A549 (cell line): ENCODE measurements around the gene GIMAP1. TPM values are rescaled to one million over a fixed set of nuclear protein-coding genes. Genes with fewer than 3 reads are reported as not detected.

Source experiments
- ATAC-seq, 2 experiments: fragments of 200-7000 bp in 1 of 2; fragments of >200 bp in 1 of 2; cut with Nextera tagmentation in 1 of 2; cut with Tn5 transposase in 1 of 2; 3 replicates each; pipeline versions ENCODE4 v1.8.0 to v1.9.1; 2018 to 2020; ENCODE audit warnings: mild to moderate bottlenecking in 1 of 2, moderate library complexity in 1 of 2
- CTCF ChIA-PET: fragments of 300-600 bp; sonication (Branson Sonifier 250); formaldehyde crosslinking; extraction: SDS; loops from one replicate; lab custom pipeline; 2021; ENCODE audit warnings: antibody characterized with exemption, inconsistent platforms; lab: Yijun Ruan, JAX
- POLR2A ChIA-PET: fragments of 350-600 bp; formaldehyde crosslinking; extraction: SDS; loops from one replicate; lab custom pipeline; 2021; ENCODE audit warnings: antibody characterized with exemption, inconsistent platforms; lab: Yijun Ruan, JAX
- DNase-seq, 2 experiments: peaks; one replicate each; pipeline versions ENCODE4 v3.0.0 to v3.0.0-alpha.2; 2011 to 2016; ENCODE audit warnings: low read depth in 1 of 2, low spot score in 1 of 2
- FAIRE-seq: peaks from 2 replicates; lab custom pipeline; 2011; peaks lifted over from hg19 to GRCh38; lab: Jason Lieb, UNC
- H3K27ac ChIP-seq, 2 experiments: fragments of >200 bp; sonication (Bioruptor Twin); formaldehyde crosslinking; 3 replicates each; pipeline ENCODE4 v1.5.1; 2016 to 2017
- H3K4me1 ChIP-seq: fragments of >200 bp; sonication (Bioruptor Twin); formaldehyde crosslinking; 3 replicates; pipeline ENCODE4 v1.6.1; 2016
- H3K4me2 ChIP-seq: fragments of >200 bp; sonication (Bioruptor Twin); formaldehyde crosslinking; 3 replicates; pipeline ENCODE4 v1.6.1; 2016
- H3K4me3 ChIP-seq: fragments of >200 bp; sonication (Bioruptor Twin); formaldehyde crosslinking; 3 replicates; pipeline ENCODE4 v1.5.1; 2016
- H3K9me3 ChIP-seq: fragments of >200 bp; sonication (Bioruptor Twin); formaldehyde crosslinking; 3 replicates; pipeline ENCODE4 v1.6.1; 2016
- BHLHE40 ChIP-seq: IDR thresholded peaks from 2 replicates; pipeline ENCODE4 v1.6.1; 2012; ENCODE audit warnings: low read depth, low read length, inconsistent platforms
- CHD4 ChIP-seq: fragments of 200-600 bp; sonication (generic); IDR thresholded peaks from 2 replicates; pipeline ENCODE4 v1.6.1; 2016; ENCODE audit warnings: antibody characterized with exemption, mild to moderate bottlenecking, borderline replicate concordance
- EP300 ChIP-seq, 2 experiments: fragments of >200 bp; sonication (Bioruptor Twin); formaldehyde crosslinking; IDR thresholded peaks; 2 replicates in 1 of 2; 3 replicates in 1 of 2; pipeline ENCODE4 v1.6.1; 2016 to 2017
- ESRRA ChIP-seq: fragments of 150-350 bp; IDR thresholded peaks from 2 replicates; pipeline ENCODE4 v1.6.1; 2014; ENCODE audit warnings: mild to moderate bottlenecking, low read length, borderline replicate concordance
- FOSB ChIP-seq: fragments of 250-450 bp; sonication (Bioruptor Pico); IDR thresholded peaks from 2 replicates; pipeline ENCODE4 v1.5.0; 2020; ENCODE audit warnings: mild to moderate bottlenecking, moderate library complexity
- GATA3 ChIP-seq: IDR thresholded peaks from 2 replicates; pipeline ENCODE4 v1.6.1; 2012; ENCODE audit warnings: borderline replicate concordance
- HOXA7 ChIP-seq: fragments of 250-450 bp; sonication (Bioruptor Pico); IDR thresholded peaks from 2 replicates; pipeline ENCODE4 v1.5.0; 2020; ENCODE audit warnings: mild to moderate bottlenecking, moderate library complexity
- JUN ChIP-seq, 2 experiments: fragments of >200 bp; sonication (Bioruptor Twin); formaldehyde crosslinking; IDR thresholded peaks; 2 replicates in 1 of 2; 3 replicates in 1 of 2; pipeline ENCODE4 v1.6.1; 2016 to 2017
- JUNB ChIP-seq: fragments of >200 bp; sonication (Bioruptor Twin); formaldehyde crosslinking; IDR thresholded peaks from 2 replicates; pipeline ENCODE4 v1.6.1; 2016
- KDM5A ChIP-seq: fragments of 200-600 bp; sonication (generic); IDR thresholded peaks from 2 replicates; pipeline ENCODE4 v1.6.1; 2016; ENCODE audit warnings: antibody characterized with exemption, mild to moderate bottlenecking
- POLR2A ChIP-seq: IDR thresholded peaks from 2 replicates; pipeline ENCODE4 v1.6.1; 2012; ENCODE audit warnings: mild to moderate bottlenecking, low read length
- RAD21 ChIP-seq, 2 experiments: fragments of >200 bp in 1 of 2; sonication (Bioruptor Twin) in 1 of 2; formaldehyde crosslinking in 1 of 2; IDR thresholded peaks in 1 of 2; conservative IDR thresholded peaks in 1 of 2; 2 replicates in 1 of 2; 3 replicates in 1 of 2; pipeline ENCODE4 v1.6.1; 2012 to 2018; ENCODE audit warnings: inconsistent platforms in 1 of 2
- RNF2 ChIP-seq: fragments of 200-600 bp; sonication (generic); IDR thresholded peaks from 2 replicates; pipeline ENCODE4 v1.6.1; 2016; ENCODE audit warnings: low read depth, mild to moderate bottlenecking, antibody characterized with exemption, moderate library complexity, borderline replicate concordance
- SMC3 ChIP-seq: fragments of >200 bp; sonication (Bioruptor Twin); formaldehyde crosslinking; IDR thresholded peaks from 3 replicates; pipeline ENCODE4 v1.6.1; 2018; ENCODE audit warnings: inconsistent platforms
- SREBF2 ChIP-seq: fragments of 450-650 bp; IDR thresholded peaks from 2 replicates; pipeline ENCODE4 v1.6.1; 2014; ENCODE audit warnings: mild to moderate bottlenecking, moderate library complexity
- ZC3H11A ChIP-seq: fragments of 450-650 bp; IDR thresholded peaks from 2 replicates; pipeline ENCODE4 v1.6.1; 2014; ENCODE audit warnings: antibody characterized with exemption, mild to moderate bottlenecking
- ZSCAN20 ChIP-seq: fragments of 250-450 bp; sonication (Bioruptor Pico); IDR thresholded peaks from 2 replicates; pipeline ENCODE4 v1.8.0; 2022; ENCODE audit warnings: mild to moderate bottlenecking, moderate library complexity
- WGBS: methylation state at CpG from one replicate; pipeline ENCODE4 v1.1.6; 2017; ENCODE audit errors: missing lambda C conversion rate; 5-methylcytosine and 5-hydroxymethylcytosine counted together
- polyA minus RNA-seq: library from RNA; depleted of rRNA, polyadenylated mRNA; stranded (reverse); fragments of >200 nt; gene quantifications from 2 replicates; pipeline ENCODE4 v1.2.3, GENCODE V29; 2011; rRNA and poly(A)+ RNA removed
- polyA plus RNA-seq, 4 experiments: library from polyadenylated mRNA; depleted of rRNA in 3 of 4; stranded (reverse); fragments of >200 nt; fragmentation: RNase III in 1 of 4; extraction: RNeasy Plus Mini Kit Qiagen cat#74134 plus additional on column Dnase treatment in 1 of 4; gene quantifications; 2 replicates in 3 of 4; 3 replicates in 1 of 4; pipeline ENCODE4 v1.2.3, GENCODE V29; 2011 to 2017
- TF ChIP-seq, protein P1 (sequence below): fragments of >200 bp; sonication (Bioruptor Twin); formaldehyde crosslinking; IDR thresholded peaks from 2 replicates; pipeline ENCODE4 v1.6.1; 2016
- TF ChIP-seq, protein P2 (sequence below): IDR thresholded peaks from 2 replicates; pipeline ENCODE4 v1.6.1; 2012
- TF ChIP-seq, protein P3 (sequence below): fragments of 450-650 bp; IDR thresholded peaks from 2 replicates; pipeline ENCODE4 v1.6.1; 2014; ENCODE audit warnings: antibody characterized with exemption
- TF ChIP-seq, protein P4 (sequence below): IDR thresholded peaks from 2 replicates; pipeline ENCODE4 v1.6.1; 2012
- TF ChIP-seq, protein P5 (sequence below): fragments of 250-450 bp; sonication (Bioruptor Pico); IDR thresholded peaks from 2 replicates; pipeline ENCODE4 v1.5.0; 2020; ENCODE audit warnings: low read depth, mild to moderate bottlenecking, moderate library complexity
- TF ChIP-seq, protein P6 (sequence below): fragments of >200 bp; sonication (Bioruptor Twin); formaldehyde crosslinking; IDR thresholded peaks from 3 replicates; pipeline ENCODE4 v1.5.1; 2016

GIMAP1 gene
- not detected in 2 replicates for polyA plus RNA-seq (2011; rRNA removed)
- polyA plus RNA-seq (2012; cell fraction: cytosol; rRNA removed): not detected in 2 replicates
- not detected in 2 replicates for polyA plus RNA-seq (2012; cell fraction: nucleus; rRNA removed)
- not detected in 3 replicates for polyA plus RNA-seq (2017; fragmentation: RNase III; extraction: RNeasy Plus Mini Kit Qiagen cat#74134 plus additional on column Dnase treatment)
- not detected in 2 replicates for polyA minus RNA-seq

DNA sequence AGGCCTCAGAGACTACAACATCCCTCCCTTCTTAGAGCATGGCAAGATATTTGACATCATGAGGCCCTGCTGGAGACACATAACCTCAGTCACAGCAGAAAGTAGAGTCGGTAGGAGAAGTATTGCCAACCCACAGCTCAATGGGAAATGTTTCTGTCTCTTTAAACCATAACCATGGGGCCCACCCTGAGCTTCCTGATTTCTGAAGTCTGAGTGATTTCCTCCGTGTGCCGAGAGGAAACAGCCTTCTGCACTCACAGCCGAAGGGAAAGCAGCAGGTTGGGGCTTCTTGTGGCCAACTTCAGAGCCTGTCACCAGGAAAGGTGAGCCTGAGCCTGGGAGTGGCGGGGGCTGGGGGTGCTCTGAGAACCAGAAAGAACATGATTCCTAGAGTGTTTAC, at the start of gene GIMAP1:
Gene GIMAP1 (plus strand): TSS at position 246 of the 400 bp plus-strand sequence. CDS start 2,435 bp downstream, outside the sequence.
- DNase-seq: no peak
- no peak within 1 kb of the TSS for H3K4me2 ChIP-seq
- TF ChIP-seq, protein P1, sequence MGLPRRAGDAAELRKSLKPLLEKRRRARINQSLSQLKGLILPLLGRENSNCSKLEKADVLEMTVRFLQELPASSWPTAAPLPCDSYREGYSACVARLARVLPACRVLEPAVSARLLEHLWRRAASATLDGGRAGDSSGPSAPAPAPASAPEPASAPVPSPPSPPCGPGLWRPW: no peak
- TF ChIP-seq JUNB: no peak
- TF ChIP-seq EP300 (IDR thresholded peaks at IDR 0.05): no peak
- TF ChIP-seq ZSCAN20: no peak
- no peak for TF ChIP-seq HOXA7 (CRISPR knock-in tag)
- TF ChIP-seq ZC3H11A: no peak
- TF ChIP-seq, protein P2, sequence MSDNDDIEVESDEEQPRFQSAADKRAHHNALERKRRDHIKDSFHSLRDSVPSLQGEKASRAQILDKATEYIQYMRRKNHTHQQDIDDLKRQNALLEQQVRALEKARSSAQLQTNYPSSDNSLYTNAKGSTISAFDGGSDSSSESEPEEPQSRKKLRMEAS: no peak
- TF ChIP-seq, protein P3, sequence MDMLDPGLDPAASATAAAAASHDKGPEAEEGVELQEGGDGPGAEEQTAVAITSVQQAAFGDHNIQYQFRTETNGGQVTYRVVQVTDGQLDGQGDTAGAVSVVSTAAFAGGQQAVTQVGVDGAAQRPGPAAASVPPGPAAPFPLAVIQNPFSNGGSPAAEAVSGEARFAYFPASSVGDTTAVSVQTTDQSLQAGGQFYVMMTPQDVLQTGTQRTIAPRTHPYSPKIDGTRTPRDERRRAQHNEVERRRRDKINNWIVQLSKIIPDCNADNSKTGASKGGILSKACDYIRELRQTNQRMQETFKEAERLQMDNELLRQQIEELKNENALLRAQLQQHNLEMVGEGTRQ: no peak
- no peak for TF ChIP-seq SMC3
- TF ChIP-seq, protein P4, sequence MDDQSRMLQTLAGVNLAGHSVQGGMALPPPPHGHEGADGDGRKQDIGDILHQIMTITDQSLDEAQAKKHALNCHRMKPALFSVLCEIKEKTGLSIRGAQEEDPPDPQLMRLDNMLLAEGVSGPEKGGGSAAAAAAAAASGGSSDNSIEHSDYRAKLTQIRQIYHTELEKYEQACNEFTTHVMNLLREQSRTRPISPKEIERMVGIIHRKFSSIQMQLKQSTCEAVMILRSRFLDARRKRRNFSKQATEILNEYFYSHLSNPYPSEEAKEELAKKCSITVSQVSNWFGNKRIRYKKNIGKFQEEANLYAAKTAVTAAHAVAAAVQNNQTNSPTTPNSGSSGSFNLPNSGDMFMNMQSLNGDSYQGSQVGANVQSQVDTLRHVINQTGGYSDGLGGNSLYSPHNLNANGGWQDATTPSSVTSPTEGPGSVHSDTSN: no peak
- TF ChIP-seq SREBF2: no peak
- no peak for TF ChIP-seq FOSB (CRISPR knock-in tag)
- TF ChIP-seq BHLHE40: no peak
- TF ChIP-seq KDM5A: no peak
- no peak for TF ChIP-seq RAD21 (conservative IDR thresholded peaks at IDR 0.05 in 1 of 2, IDR thresholded peaks at IDR 0.05 in 1 of 2)
- CTCF ChIA-PET: no interaction called here
- POLR2A ChIA-PET: no interaction called here
- WGBS: 13% methylated on average over 5 of the region's 5 CpGs
- ATAC-seq: no peak
- H3K9me3 ChIP-seq: no peaks in the 10 kb centered on the region
- H3K27ac ChIP-seq: no peak within 1 kb of the TSS
- no peaks in the 10 kb centered on the region for H3K4me1 ChIP-seq
- no peak within 1 kb of the TSS for H3K4me3 ChIP-seq
- no peak for FAIRE-seq

DNA sequence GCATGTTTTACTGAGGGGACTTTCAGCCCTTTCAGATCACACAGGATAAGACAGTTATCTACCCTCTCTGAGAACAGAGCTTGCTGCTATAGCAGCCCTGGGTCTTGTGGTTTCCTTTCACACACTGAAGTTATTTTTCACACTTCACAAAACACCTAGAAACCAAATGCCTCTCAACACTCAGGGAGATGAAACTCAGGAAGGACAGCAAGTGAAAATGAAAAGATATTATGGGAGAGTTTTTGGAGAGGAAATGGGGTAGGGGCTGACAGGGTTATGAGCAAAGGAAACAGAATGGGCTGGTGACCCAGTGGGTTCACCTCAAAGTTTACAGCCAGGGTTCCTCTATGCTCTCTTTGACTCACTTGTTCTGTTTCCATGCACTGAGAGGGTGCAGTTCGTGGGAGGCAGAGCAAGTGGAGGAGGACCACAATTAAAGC, 47.9 kb upstream of the GIMAP1 start:
- no peaks in the 10 kb centered on the region for H3K4me1 ChIP-seq
- no peak for FAIRE-seq
- WGBS: 0% methylated on average over 1 of the region's 1 CpG
- no peak overlapping the region for H3K27ac ChIP-seq
- no peak for DNase-seq
- CTCF ChIA-PET: no interaction called here
- POLR2A ChIA-PET: no interaction called here
- no peak overlapping the region for H3K4me3 ChIP-seq
- ATAC-seq: no peak
- no peak overlapping the region for H3K4me2 ChIP-seq
- TF ChIP-seq, protein P5, sequence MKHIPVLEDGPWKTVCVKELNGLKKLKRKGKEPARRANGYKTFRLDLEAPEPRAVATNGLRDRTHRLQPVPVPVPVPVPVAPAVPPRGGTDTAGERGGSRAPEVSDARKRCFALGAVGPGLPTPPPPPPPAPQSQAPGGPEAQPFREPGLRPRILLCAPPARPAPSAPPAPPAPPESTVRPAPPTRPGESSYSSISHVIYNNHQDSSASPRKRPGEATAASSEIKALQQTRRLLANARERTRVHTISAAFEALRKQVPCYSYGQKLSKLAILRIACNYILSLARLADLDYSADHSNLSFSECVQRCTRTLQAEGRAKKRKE (CRISPR knock-in tag): no peak
- no peaks in the 10 kb centered on the region for H3K9me3 ChIP-seq

DNA sequence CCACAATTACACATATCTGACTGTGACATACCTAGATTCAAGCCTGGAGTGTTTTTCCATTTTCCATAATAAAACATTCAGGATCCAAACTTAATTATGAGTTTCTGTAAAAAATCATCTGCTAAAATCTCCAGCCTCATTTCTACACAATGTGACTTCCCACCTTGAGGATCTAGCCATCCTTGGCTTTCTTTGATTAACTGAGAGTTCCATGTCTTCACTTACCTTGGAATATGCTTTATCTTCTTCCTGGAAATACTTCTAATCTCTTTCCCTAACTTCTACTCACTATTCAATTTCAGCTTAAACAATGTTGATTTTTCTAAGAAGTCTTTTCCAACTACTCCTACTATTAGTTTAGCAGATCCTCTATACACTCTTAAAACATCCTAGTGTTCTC, 47.4 kb upstream of the GIMAP1 start:
- H3K27ac ChIP-seq: no peak overlapping the region
- no peak overlapping the region for H3K4me3 ChIP-seq
- FAIRE-seq (no peak), ATAC-seq (no peak), DNase-seq (no peak)
- H3K4me2 ChIP-seq: no peak overlapping the region
- no peaks in the 10 kb centered on the region for H3K4me1 ChIP-seq
- TF ChIP-seq ESRRA: no peak
- TF ChIP-seq, protein P4: no peak
- no peak for TF ChIP-seq CHD4
- TF ChIP-seq HOXA7 (CRISPR knock-in tag): no peak
- TF ChIP-seq, protein P3: no peak
- TF ChIP-seq RNF2: no peak
- no peak for TF ChIP-seq JUN (IDR thresholded peaks at IDR 0.05)
- TF ChIP-seq, protein P1: no peak
- TF ChIP-seq, protein P6, sequence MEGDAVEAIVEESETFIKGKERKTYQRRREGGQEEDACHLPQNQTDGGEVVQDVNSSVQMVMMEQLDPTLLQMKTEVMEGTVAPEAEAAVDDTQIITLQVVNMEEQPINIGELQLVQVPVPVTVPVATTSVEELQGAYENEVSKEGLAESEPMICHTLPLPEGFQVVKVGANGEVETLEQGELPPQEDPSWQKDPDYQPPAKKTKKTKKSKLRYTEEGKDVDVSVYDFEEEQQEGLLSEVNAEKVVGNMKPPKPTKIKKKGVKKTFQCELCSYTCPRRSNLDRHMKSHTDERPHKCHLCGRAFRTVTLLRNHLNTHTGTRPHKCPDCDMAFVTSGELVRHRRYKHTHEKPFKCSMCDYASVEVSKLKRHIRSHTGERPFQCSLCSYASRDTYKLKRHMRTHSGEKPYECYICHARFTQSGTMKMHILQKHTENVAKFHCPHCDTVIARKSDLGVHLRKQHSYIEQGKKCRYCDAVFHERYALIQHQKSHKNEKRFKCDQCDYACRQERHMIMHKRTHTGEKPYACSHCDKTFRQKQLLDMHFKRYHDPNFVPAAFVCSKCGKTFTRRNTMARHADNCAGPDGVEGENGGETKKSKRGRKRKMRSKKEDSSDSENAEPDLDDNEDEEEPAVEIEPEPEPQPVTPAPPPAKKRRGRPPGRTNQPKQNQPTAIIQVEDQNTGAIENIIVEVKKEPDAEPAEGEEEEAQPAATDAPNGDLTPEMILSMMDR: no peak
- no peak for TF ChIP-seq EP300 (IDR thresholded peaks at IDR 0.05)
- TF ChIP-seq POLR2A: no peak
- TF ChIP-seq GATA3: no peak
- ChIA-PET CTCF (no interaction called here), POLR2A (no interaction called here)
- no peaks in the 10 kb centered on the region for H3K9me3 ChIP-seq
